ENCODE measurements around the gene RERE.

The RERE gene

GRCh38 chr1:8340448-8340847 is 477.0 kb downstream of the RERE start:
- H3K4me3 ChIP-seq (ENCODE audit: low read depth, low read length), result no peak overlapping the region
- no peak for TF ChIP-seq CTCF (IDR thresholded peaks at IDR 0.05; ENCODE audit: control insufficient read depth, extremely low read depth, insufficient read depth)
- no peak for DNase-seq (ENCODE audit: low read depth)

GRCh38 chr1:8339203-8339600 is 478.2 kb downstream of the RERE start:
- no peak for TF ChIP-seq CTCF (IDR thresholded peaks at IDR 0.05; ENCODE audit: control insufficient read depth, extremely low read depth, insufficient read depth)
- H3K4me3 ChIP-seq (ENCODE audit: low read depth, low read length), result no peak overlapping the region
- no peak for DNase-seq (ENCODE audit: low read depth)

- DNase-seq (ENCODE audit: low read depth), result no peak
- no peak overlapping the region for H3K4me3 ChIP-seq (ENCODE audit: low read depth, low read length)
- TF ChIP-seq CTCF (IDR thresholded peaks at IDR 0.05; ENCODE audit: control insufficient read depth, extremely low read depth, insufficient read depth), result no peak
Observed at GRCh38 chr1:8338526-8339202, 478.8 kb downstream of the RERE start.

GRCh38 chr1:8337776-8338525 is 479.5 kb downstream of the RERE start:
- no peak for DNase-seq (ENCODE audit: low read depth)
- no peak overlapping the region for H3K4me3 ChIP-seq (ENCODE audit: low read depth, low read length)
- TF ChIP-seq CTCF (IDR thresholded peaks at IDR 0.05; ENCODE audit: control insufficient read depth, extremely low read depth, insufficient read depth), result no peak

- DNase-seq (ENCODE audit: low read depth), result no peak
- TF ChIP-seq CTCF (IDR thresholded peaks at IDR 0.05; ENCODE audit: control insufficient read depth, extremely low read depth, insufficient read depth), result no peak
- H3K4me3 ChIP-seq (ENCODE audit: low read depth, low read length), result no peak overlapping the region
Observed at GRCh38 chr1:8335246-8335645, 482.2 kb downstream of the RERE start.

- DNase-seq (ENCODE audit: low read depth), result no peak
- no peak for TF ChIP-seq CTCF (IDR thresholded peaks at IDR 0.05; ENCODE audit: control insufficient read depth, extremely low read depth, insufficient read depth)
- H3K4me3 ChIP-seq (ENCODE audit: low read depth, low read length), result no peak overlapping the region
Observed at GRCh38 chr1:8334106-8334851, 483.2 kb downstream of the RERE start.
